C4-2B (cell line): Measurements from ENCODE around the gene HEPHL1.
"Not testable (repeated sequence)": the region's sequence is repeated elsewhere in the genome, so short reads cannot be mapped to it uniquely, and the experiment has no call there.

ENCODE experiments used
- H3K27ac ChIP-seq: fragments of 450-650 bp; 2 replicates; pipeline ENCODE4 v1.5.1; 2017
- ZFX ChIP-seq: fragments of 450-650 bp; IDR thresholded peaks from 2 replicates; pipeline ENCODE4 v1.6.1; 2017
- TF ChIP-seq, protein P1 (sequence below): fragments of 450-650 bp; conservative IDR thresholded peaks from 2 replicates; pipeline ENCODE4 v1.5.1; 2017; ENCODE audit warnings: mild to moderate bottlenecking

The HEPHL1 gene

GRCh38 chr11:94020777-94021481, at the start of gene HEPHL1:
TSS of gene HEPHL1 (plus strand) at chr11:94021354. CDS start at chr11:94021369, 15 bp downstream.
- H3K27ac ChIP-seq, result no peak within 1 kb of the TSS
- TF ChIP-seq, protein P1, sequence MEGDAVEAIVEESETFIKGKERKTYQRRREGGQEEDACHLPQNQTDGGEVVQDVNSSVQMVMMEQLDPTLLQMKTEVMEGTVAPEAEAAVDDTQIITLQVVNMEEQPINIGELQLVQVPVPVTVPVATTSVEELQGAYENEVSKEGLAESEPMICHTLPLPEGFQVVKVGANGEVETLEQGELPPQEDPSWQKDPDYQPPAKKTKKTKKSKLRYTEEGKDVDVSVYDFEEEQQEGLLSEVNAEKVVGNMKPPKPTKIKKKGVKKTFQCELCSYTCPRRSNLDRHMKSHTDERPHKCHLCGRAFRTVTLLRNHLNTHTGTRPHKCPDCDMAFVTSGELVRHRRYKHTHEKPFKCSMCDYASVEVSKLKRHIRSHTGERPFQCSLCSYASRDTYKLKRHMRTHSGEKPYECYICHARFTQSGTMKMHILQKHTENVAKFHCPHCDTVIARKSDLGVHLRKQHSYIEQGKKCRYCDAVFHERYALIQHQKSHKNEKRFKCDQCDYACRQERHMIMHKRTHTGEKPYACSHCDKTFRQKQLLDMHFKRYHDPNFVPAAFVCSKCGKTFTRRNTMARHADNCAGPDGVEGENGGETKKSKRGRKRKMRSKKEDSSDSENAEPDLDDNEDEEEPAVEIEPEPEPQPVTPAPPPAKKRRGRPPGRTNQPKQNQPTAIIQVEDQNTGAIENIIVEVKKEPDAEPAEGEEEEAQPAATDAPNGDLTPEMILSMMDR, result no peak
- TF ChIP-seq ZFX, result no peak

- no peak overlapping the region for H3K27ac ChIP-seq
Measured at GRCh38 chr11:93972790-93973189, 48.4 kb upstream of the HEPHL1 start.

GRCh38 chr11:93973322-93974051, 47.7 kb upstream of the HEPHL1 start:
- not testable (repeated sequence) for H3K27ac ChIP-seq

More at GRCh38 chr11:93972790-93973189, 48.4 kb upstream of the HEPHL1 start:
- no peak for TF ChIP-seq ZFX
- TF ChIP-seq, protein P1, result no peak

GRCh38 chr11:93974759-93975158, 46.4 kb upstream of the HEPHL1 start:
- TF ChIP-seq, protein P1, result no peak
- TF ChIP-seq ZFX, result no peak
- H3K27ac ChIP-seq, result no peak overlapping the region

- H3K27ac ChIP-seq, result not testable (repeated sequence)
Measured at GRCh38 chr11:93976577-93977254, 44.4 kb upstream of the HEPHL1 start.

DNA sequence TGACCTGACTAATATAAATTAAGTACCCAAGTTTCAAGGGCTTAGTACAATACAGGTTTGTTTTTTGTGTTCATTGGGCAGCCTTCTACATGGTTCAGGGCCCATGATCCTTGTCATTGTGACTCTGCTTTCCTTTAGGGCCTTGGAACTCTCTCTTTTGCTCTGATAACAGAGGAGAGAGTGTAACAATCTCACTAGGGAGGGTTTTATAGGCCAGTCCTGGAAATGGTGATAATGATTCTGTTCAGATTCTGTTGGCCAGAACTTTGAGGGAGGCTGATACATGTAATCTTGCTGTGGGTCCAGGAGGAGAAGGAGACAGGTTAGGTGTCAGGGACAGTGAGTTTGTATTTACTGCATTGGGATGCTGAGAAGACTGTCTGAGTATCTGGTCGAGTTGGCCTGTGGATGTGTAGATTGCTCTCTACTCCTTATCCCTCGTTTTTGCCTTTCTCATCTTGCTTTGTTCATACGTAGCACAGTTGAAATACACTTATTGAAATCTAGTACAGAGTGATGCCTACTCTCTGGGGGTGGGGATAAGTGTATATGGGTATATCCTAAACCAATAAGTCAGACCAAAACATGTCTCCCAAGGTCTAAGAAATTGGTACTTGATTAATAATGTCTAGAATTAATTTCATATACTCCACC, 37.5 kb upstream of the HEPHL1 start:
- TF ChIP-seq ZFX, result no peak
- TF ChIP-seq, protein P1, result no peak
- H3K27ac ChIP-seq, result no peak overlapping the region

- no peak for TF ChIP-seq ZFX
- TF ChIP-seq, protein P1, result no peak
- no peak overlapping the region for H3K27ac ChIP-seq
Measured at GRCh38 chr11:93984196-93984567, 37.0 kb upstream of the HEPHL1 start.

DNA sequence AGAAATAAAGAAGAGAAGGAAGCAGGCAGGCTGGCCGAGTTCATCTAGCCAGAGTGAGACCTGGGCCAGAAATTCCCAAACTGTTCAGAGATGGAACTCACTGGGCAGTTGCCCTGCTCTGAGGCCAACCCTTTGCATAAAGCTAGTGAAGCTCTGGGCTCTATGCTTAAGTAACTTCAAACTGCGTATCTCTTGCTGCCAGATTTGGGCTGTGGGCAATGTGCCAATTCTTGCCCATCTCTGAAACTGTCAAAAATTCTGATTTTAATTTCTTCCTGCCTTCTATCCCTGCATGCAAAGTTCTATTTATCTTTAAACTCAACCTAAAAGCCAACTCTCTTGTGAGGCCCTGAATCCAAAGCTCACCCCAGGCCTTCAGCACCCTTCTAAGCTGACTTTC, 36.2 kb upstream of the HEPHL1 start:
- H3K27ac ChIP-seq, result no peak overlapping the region
- TF ChIP-seq ZFX, result no peak
- TF ChIP-seq, protein P1, result no peak
